Measurements from ENCODE around the gene ADORA2A. TPM values are rescaled to one million over a fixed set of nuclear protein-coding genes. Genes with fewer than 3 reads are reported as not detected.
A peak's percentile ranks its signal among the peaks of the same experiment; 100 is the strongest.

ADORA2A gene
- total and polyA plus RNA-seq, 10 of the 15 experiments (the other 5 are each of a cell fraction or from before 2014, with no cell fraction given) = 0.69 to 31.2 (median 18.3) TPM

GRCh38 chr22:24400726-24401596 lies 26.4 kb upstream of the ADORA2A start:
- FAIRE-seq = peak; percentile 54
- Histone ChIP-seq H3K36me3 (ENCODE audit: control insufficient read depth in 2 of 2, insufficient read depth in 2 of 2, low read length in 1 of 2) (peaks cover 3 to 10% of the 10 kb centered on the region in 2 experiments; a peak in 3 of 4 replicates), H4K20me1 (ENCODE audit: control insufficient read depth, insufficient read depth) (no peaks in the 10 kb centered on the region), H3K4me3 (peak overlapping the region; percentile 49), H3K79me2 (ENCODE audit: control insufficient read depth, insufficient read depth, low read length) (peaks cover 1% of the 10 kb centered on the region), H2AFZ (ENCODE audit: control insufficient read depth, low read depth, low read length) (peak overlapping the region; percentile 42), H3K9me3 (replicated peaks; ENCODE audit: control insufficient read depth, insufficient read depth, low read length) (no peaks in the 10 kb centered on the region), H3K27ac (ENCODE audit: control insufficient read depth, insufficient read depth) (peak overlapping the region; percentile 85), H3K27me3 (replicated peaks in 1 of 2; ENCODE audit: control insufficient read depth in 2 of 2, insufficient read depth in 2 of 2, low read length in 1 of 2) (no peaks in the 10 kb centered on the region), H3K9ac (ENCODE audit: control insufficient read depth, insufficient read depth, low read length) (peak overlapping the region; percentile 59), H3K4me1 (ENCODE audit: control insufficient read depth, insufficient read depth, low read length) (peaks cover 44% of the 10 kb centered on the region), H3K4me2 (ENCODE audit: control insufficient read depth, insufficient read depth) (peak overlapping the region; percentile 95)
- peak; percentile 62 for ATAC-seq
- SMC1A ChIA-PET (ENCODE audit: uncharacterized antibody, unreplicated experiment) = interaction anchor here (0.6 to 3.7 kb wide), 10 partner anchors 8 to 243 kb away, joined by 3 to 14 read pairs (median 3); no protein-coding TSS in a partner anchor
- intact Hi-C loops (cut with micrococcal nuclease; ENCODE audit: unreplicated experiment) (no loop called here), in situ Hi-C loops (cut with MboI) (no loop called here)
- POLR2A ChIA-PET = interaction anchor here (0.7 to 3.0 kb wide), 3 partner anchors 29 to 106 kb away, joined by 4 to 11 read pairs (median 5); no protein-coding TSS in a partner anchor
- RAD21 ChIA-PET (ENCODE audit: unreplicated experiment) = interaction anchor here (0.8 to 3.1 kb wide), 5 partner anchors 26 to 114 kb away, joined by 3 to 13 read pairs (median 4); partner anchors contain the start of gene ADORA2A
- BruUV-seq (replicated peaks) = TSS peak; percentile 35
- 11% methylated on average over 9 of the region's 9 CpGs for WGBS (ENCODE audit: insufficient coverage, insufficient replicate concordance, low lambda C conversion rate, missing lambda C conversion rate)
- DNase-seq (ENCODE audit: low read depth, low spot score) = peak; percentile 53
- CTCF ChIA-PET = interaction anchor here (0.6 to 1.2 kb wide), 6 partner anchors 9 to 121 kb away, joined by 3 to 5 read pairs (median 4); no protein-coding TSS in a partner anchor
- 0 out of 2 replicates have a peak, but pooled peaks have one; percentile 9 for TF ChIP-seq IKZF1 (conservative IDR thresholded peaks at IDR 0.05)
- TF ChIP-seq FOXM1 (IDR thresholded peaks at IDR 0.05; ENCODE audit: low read depth, low read length) = 0 out of 2 replicates have a peak, but pooled peaks have one; percentile 30
- TF ChIP-seq ZNF687 (IDR thresholded peaks at IDR 0.05) = peak; percentile 81
- TF ChIP-seq, protein P1, sequence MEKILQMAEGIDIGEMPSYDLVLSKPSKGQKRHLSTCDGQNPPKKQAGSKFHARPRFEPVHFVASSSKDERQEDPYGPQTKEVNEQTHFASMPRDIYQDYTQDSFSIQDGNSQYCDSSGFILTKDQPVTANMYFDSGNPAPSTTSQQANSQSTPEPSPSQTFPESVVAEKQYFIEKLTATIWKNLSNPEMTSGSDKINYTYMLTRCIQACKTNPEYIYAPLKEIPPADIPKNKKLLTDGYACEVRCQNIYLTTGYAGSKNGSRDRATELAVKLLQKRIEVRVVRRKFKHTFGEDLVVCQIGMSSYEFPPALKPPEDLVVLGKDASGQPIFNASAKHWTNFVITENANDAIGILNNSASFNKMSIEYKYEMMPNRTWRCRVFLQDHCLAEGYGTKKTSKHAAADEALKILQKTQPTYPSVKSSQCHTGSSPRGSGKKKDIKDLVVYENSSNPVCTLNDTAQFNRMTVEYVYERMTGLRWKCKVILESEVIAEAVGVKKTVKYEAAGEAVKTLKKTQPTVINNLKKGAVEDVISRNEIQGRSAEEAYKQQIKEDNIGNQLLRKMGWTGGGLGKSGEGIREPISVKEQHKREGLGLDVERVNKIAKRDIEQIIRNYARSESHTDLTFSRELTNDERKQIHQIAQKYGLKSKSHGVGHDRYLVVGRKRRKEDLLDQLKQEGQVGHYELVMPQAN (conservative IDR thresholded peaks at IDR 0.05) = 0 out of 2 replicates have a peak, but pooled peaks have one; percentile 33
- no peak for TF ChIP-seq NR2F1 (conservative IDR thresholded peaks at IDR 0.05)
- TF ChIP-seq CREB1 (IDR thresholded peaks at IDR 0.05; ENCODE audit: low read depth) = peak; percentile 84
- TF ChIP-seq ZNF622 (IDR thresholded peaks at IDR 0.05) = no peak
- no peak for TF ChIP-seq BCL3 (IDR thresholded peaks at IDR 0.05; ENCODE audit: borderline replicate concordance, insufficient read depth, low read depth, low read length, poor library complexity, severe bottlenecking)
- peak; percentile 11; the same call in 1 of the 2 replicates for TF ChIP-seq SMC3 (IDR thresholded peaks at IDR 0.05; ENCODE audit: borderline replicate concordance, low read length)
- TF ChIP-seq MTA3 (IDR thresholded peaks at IDR 0.05; ENCODE audit: borderline replicate concordance, low read length) = peak; percentile 40; the same call in 1 of the 2 replicates
- TF ChIP-seq YBX1 (IDR thresholded peaks at IDR 0.05) = no peak
- TF ChIP-seq SUZ12 (IDR thresholded peaks at IDR 0.05; ENCODE audit: unreplicated experiment) = no peak
- TF ChIP-seq STAT3 (IDR thresholded peaks at IDR 0.05; ENCODE audit: low read depth, low read length) = peak; percentile 84; the same call in 1 of the 2 replicates
- TF ChIP-seq SPI1 (IDR thresholded peaks at IDR 0.05; ENCODE audit: borderline replicate concordance, insufficient read depth, low read depth, low read length) = peak; percentile 67; the same call in 1 of the 2 replicates
- no peak for TF ChIP-seq GABPA (IDR thresholded peaks at IDR 0.05; ENCODE audit: low read depth)
